IMR-90 (cell line): ENCODE measurements around the gene NFASC. TPM values are rescaled to one million over a fixed set of nuclear protein-coding genes. Genes with fewer than 3 reads are reported as not detected.

ENCODE experiments used
- ATAC-seq: fragments of 200-7000 bp; cut with Tn5 transposase; 2 replicates; pipeline ENCODE4 v1.9.1; 2020; ENCODE audit warnings: low read depth, mild to moderate bottlenecking, moderate library complexity
- BruUV-seq: library from RNA; stranded (reverse); fragments of 400-500 nt; replicated peaks from 2 replicates; lab custom pipeline; 2021; lab: Mats Ljungman, UMichigan
- CTCF ChIA-PET: fragments of 300-600 bp; formaldehyde crosslinking; extraction: SDS; loops from one replicate; lab custom pipeline; 2021; ENCODE audit warnings: antibody characterized with exemption; lab: Yijun Ruan, JAX
- POLR2A ChIA-PET: fragments of 300-600 bp; sonication (Branson Sonifier 250); formaldehyde crosslinking; loops from one replicate; lab custom pipeline; 2022; ENCODE audit warnings: antibody characterized with exemption; ENCODE audit not compliant: unreplicated experiment; lab: Charles Lee
- DNase-seq: peaks from one replicate; pipeline ENCODE4 v3.0.0; 2013
- H2AFZ ChIP-seq: replicated peaks from 2 replicates; pipeline ENCODE3; 2013; ENCODE audit warnings: low read length, mild to moderate bottlenecking; ENCODE audit not compliant: poor library complexity
- H2AK5ac ChIP-seq: 2 replicates; pipeline ENCODE4 v1.6.1; 2013; ENCODE audit warnings: low read depth, low read length, inconsistent platforms
- H2AK9ac ChIP-seq: replicated peaks from 2 replicates; pipeline ENCODE3; 2013; ENCODE audit warnings: mild to moderate bottlenecking, low read depth, low read length, moderate library complexity; ENCODE audit not compliant: poor library complexity
- H2BK120ac ChIP-seq: 2 replicates; pipeline ENCODE4 v1.6.1; 2013; ENCODE audit warnings: low read depth, low read length, inconsistent platforms
- H2BK15ac ChIP-seq: 3 replicates; pipeline ENCODE4 v1.6.1; 2013; ENCODE audit warnings: low read depth, low read length, inconsistent platforms
- H2BK20ac ChIP-seq: 2 replicates; pipeline ENCODE4 v1.6.1; 2013; ENCODE audit warnings: low read depth, mild to moderate bottlenecking, inconsistent platforms, low read length, moderate library complexity
- H2BK5ac ChIP-seq: 2 replicates; pipeline ENCODE4 v1.6.1; 2013; ENCODE audit warnings: mild to moderate bottlenecking, low read depth, low read length, inconsistent platforms; ENCODE audit not compliant: poor library complexity, severe bottlenecking
- H3K14ac ChIP-seq: replicated peaks from 2 replicates; pipeline ENCODE4 v1.6.1; 2013; ENCODE audit warnings: low read depth, low read length, inconsistent platforms
- H3K18ac ChIP-seq: 2 replicates; pipeline ENCODE4 v1.6.1; 2013; ENCODE audit warnings: low read depth, low read length, control low read depth
- H3K23ac ChIP-seq: 2 replicates; pipeline ENCODE4 v1.6.1; 2013; ENCODE audit warnings: low read depth, low read length, inconsistent platforms
- H3K27ac ChIP-seq: 2 replicates; pipeline ENCODE4 v1.5.1; 2013; ENCODE audit warnings: mild to moderate bottlenecking, control low read depth, low read length; ENCODE audit not compliant: insufficient read depth
- H3K27me3 ChIP-seq: 2 replicates; pipeline ENCODE4 v1.6.1; 2013; ENCODE audit warnings: low read length; ENCODE audit not compliant: control insufficient read depth, insufficient read depth
- H3K36me3 ChIP-seq: 2 replicates; pipeline ENCODE4 v1.6.1; 2013; ENCODE audit warnings: low read length, mixed read lengths; ENCODE audit not compliant: control insufficient read depth, insufficient read depth
- H3K4ac ChIP-seq: 2 replicates; pipeline ENCODE4 v1.6.1; 2013; ENCODE audit warnings: low read depth, low read length, inconsistent platforms
- H3K4me1 ChIP-seq: 2 replicates; pipeline ENCODE4 v1.6.1; 2013; ENCODE audit warnings: low read length, mixed read lengths; ENCODE audit not compliant: control insufficient read depth, insufficient read depth
- H3K4me2 ChIP-seq: 2 replicates; pipeline ENCODE4 v1.6.1; 2013; ENCODE audit warnings: low read depth, mild to moderate bottlenecking, control low read depth, low read length, moderate library complexity
- H3K4me3 ChIP-seq: 2 replicates; pipeline ENCODE4 v1.5.1; 2013; ENCODE audit warnings: low read depth, mild to moderate bottlenecking, control low read depth, low read length, moderate library complexity; ENCODE audit not compliant: insufficient read depth
- H3K56ac ChIP-seq: 2 replicates; pipeline ENCODE4 v1.6.1; 2013; ENCODE audit warnings: low read length, inconsistent platforms; ENCODE audit not compliant: insufficient read depth; ENCODE audit errors: extremely low read depth
- H3K79me1 ChIP-seq, 2 experiments: 2 replicates each; pipeline ENCODE4 v1.6.1; 2013; ENCODE audit warnings: low read length in 2 of 2, inconsistent platforms in 1 of 2, low read depth in 1 of 2
- H3K9ac ChIP-seq: 2 replicates; pipeline ENCODE4 v1.6.1; 2013; ENCODE audit warnings: low read depth, low read length, control low read depth
- H3K9me1 ChIP-seq: 2 replicates; pipeline ENCODE4 v1.6.1; 2013; ENCODE audit warnings: low read length, inconsistent platforms; ENCODE audit not compliant: insufficient read depth
- H3K9me3 ChIP-seq: 2 replicates; pipeline ENCODE4 v1.6.1; 2013; ENCODE audit warnings: low read length; ENCODE audit not compliant: control insufficient read depth, insufficient read depth
- H4K20me1 ChIP-seq: 2 replicates; pipeline ENCODE4 v1.6.1; 2013; ENCODE audit warnings: low read length, inconsistent platforms; ENCODE audit not compliant: insufficient read depth
- H4K5ac ChIP-seq: 2 replicates; pipeline ENCODE4 v1.6.1; 2013; ENCODE audit warnings: mild to moderate bottlenecking, low read depth, low read length, control low read depth
- H4K8ac ChIP-seq, 2 experiments: 2 replicates each; pipeline ENCODE4 v1.6.1; 2013; ENCODE audit warnings: low read depth in 2 of 2, low read length in 2 of 2, control low read depth in 1 of 2, inconsistent platforms in 1 of 2
- H4K91ac ChIP-seq: 2 replicates; pipeline ENCODE4 v1.6.1; 2013; ENCODE audit warnings: low read depth, low read length, inconsistent platforms; ENCODE audit not compliant: insufficient read depth
- CHD1 ChIP-seq: IDR thresholded peaks from 2 replicates; pipeline ENCODE4 v1.6.1; 2012; ENCODE audit warnings: low read depth, low read length, improper control_type of control experiment
- MAZ ChIP-seq: IDR thresholded peaks from 2 replicates; pipeline ENCODE4 v1.6.1; 2012; ENCODE audit warnings: low read depth, mild to moderate bottlenecking, low read length, improper control_type of control experiment, moderate library complexity, borderline replicate concordance
- WGBS, 2 experiments: methylation state at CpG; one replicate each; pipeline versions ENCODE4 v1.1.5 to v1.1.7; 2013; ENCODE audit warnings: missing lambda C conversion rate in 2 of 2; ENCODE audit not compliant: insufficient read length in 1 of 2; ENCODE audit errors: extremely low coverage in 2 of 2; 5-methylcytosine and 5-hydroxymethylcytosine counted together
- dilution Hi-C: fragments of 300-500 bp; cut with HindIII; formaldehyde crosslinking; loops from one replicate; pipeline ENCODE4 v1.14.3; 2018; ENCODE audit warnings: low sequenced_read_pairs; ENCODE audit not compliant: unreplicated experiment
- in situ Hi-C: fragments of 300-500 bp; cut with MboI; formaldehyde crosslinking; loops from 3 replicates; pipeline ENCODE4 v1.14.3; 2019; ENCODE audit warnings: low sequenced_read_pairs, inconsistent platforms, mixed read lengths
- intact Hi-C: fragments of 100-400 bp; cut with micrococcal nuclease; formaldehyde crosslinking; loops from 2 replicates; pipeline ENCODE4 v1.10.0; 2022
- polyA plus RNA-seq, 3 experiments: library from polyadenylated mRNA; depleted of rRNA; stranded (reverse); fragments of >200 nt; gene quantifications; 2 replicates each; pipeline ENCODE4 v1.2.3, GENCODE V29; 2012; ENCODE audit warnings: low replicate concordance in 1 of 3
- total RNA-seq: library from RNA; depleted of rRNA; stranded (reverse); fragments of >200 nt; gene quantifications from 2 replicates; pipeline ENCODE4 v1.2.3, GENCODE V29; 2012
- TF ChIP-seq, protein P1 (sequence below): fragments of 150-350 bp; IDR thresholded peaks from 2 replicates; pipeline ENCODE4 v1.6.1; 2016; ENCODE audit warnings: low read depth, mild to moderate bottlenecking, low read length, moderate library complexity, borderline replicate concordance

The NFASC gene
- total and polyA plus RNA-seq, 2 of the 4 experiments (the other 2 are of a cell fraction), result 0.18 to 0.79 TPM

DNA sequence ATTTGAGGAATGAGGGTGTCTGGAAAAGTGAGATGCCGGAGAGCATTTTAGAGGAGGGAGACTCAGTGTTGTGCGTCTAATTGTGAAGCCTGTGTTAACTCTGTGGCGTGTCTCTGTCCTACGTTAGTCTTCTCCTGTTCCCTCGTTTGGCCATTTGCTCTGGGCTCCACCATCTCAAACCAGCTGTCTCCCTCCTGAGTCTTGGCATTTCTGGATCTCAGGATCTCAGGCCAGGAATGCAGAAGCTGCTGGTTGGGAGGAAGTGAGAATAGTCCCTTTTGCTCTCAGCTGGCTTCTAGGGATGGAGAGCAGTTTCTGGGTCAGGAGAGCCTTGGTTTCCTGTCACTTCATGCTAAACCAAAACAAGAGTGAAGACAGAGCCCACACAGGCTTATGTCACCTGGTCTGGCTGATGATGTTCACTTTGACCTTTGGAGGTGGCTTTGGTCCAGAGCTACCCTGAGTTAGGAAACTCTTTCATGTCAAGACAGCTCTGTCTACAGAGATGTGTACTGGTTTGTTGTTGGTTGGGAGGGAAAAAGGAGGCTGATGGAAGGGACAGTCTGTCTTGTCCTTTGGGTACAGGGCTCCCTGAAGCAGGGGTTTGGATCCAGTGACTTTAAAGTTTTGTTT, 859 bp downstream of the NFASC start:
- H3K79me1 ChIP-seq, result no peaks in the 10 kb centered on the region
- no peak overlapping the region for H4K5ac ChIP-seq
- in situ Hi-C loops, result no loop called here
- dilution Hi-C loops, result no loop called here
- H3K27me3 ChIP-seq, result peaks cover 2% of the 10 kb centered on the region; the same call in 1 of the 2 replicates
- H3K23ac ChIP-seq, result no peak overlapping the region
- no peak overlapping the region for H3K4me2 ChIP-seq
- DNase-seq, result no peak
- no peak overlapping the region for H3K14ac ChIP-seq
- H2AK9ac ChIP-seq, result no peak overlapping the region
- BruUV-seq, result no TSS peak
- H4K91ac ChIP-seq, result no peak overlapping the region
- no peak overlapping the region for H2AFZ ChIP-seq
- no peak overlapping the region for H2AK5ac ChIP-seq
- 77% methylated on average over 4 of the region's 5 CpGs; no CpG with 5 or more reads in 1 of the 2 experiments for WGBS, 2 experiments
- H4K8ac ChIP-seq, result no peak overlapping the region
- H2BK5ac ChIP-seq, result no peak overlapping the region
- H4K20me1 ChIP-seq, result no peaks in the 10 kb centered on the region; the same call in 1 of the 2 replicates
- no peak overlapping the region for H3K9ac ChIP-seq
- TF ChIP-seq, protein P1, sequence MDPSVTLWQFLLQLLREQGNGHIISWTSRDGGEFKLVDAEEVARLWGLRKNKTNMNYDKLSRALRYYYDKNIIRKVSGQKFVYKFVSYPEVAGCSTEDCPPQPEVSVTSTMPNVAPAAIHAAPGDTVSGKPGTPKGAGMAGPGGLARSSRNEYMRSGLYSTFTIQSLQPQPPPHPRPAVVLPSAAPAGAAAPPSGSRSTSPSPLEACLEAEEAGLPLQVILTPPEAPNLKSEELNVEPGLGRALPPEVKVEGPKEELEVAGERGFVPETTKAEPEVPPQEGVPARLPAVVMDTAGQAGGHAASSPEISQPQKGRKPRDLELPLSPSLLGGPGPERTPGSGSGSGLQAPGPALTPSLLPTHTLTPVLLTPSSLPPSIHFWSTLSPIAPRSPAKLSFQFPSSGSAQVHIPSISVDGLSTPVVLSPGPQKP, result no peak
- TF ChIP-seq MAZ (no peak), CHD1 (no peak)
- ChIA-PET CTCF (interaction anchor here (1.6 kb wide), 1 partner anchor 65 kb away, joined by 3 read pairs; no protein-coding TSS in a partner anchor), POLR2A (no interaction called here)
- ATAC-seq, result no peak
- no peak overlapping the region for H3K4me3 ChIP-seq
- no peak overlapping the region for H3K4ac ChIP-seq
- intact Hi-C loops, result no loop called here
- H3K36me3 ChIP-seq, result no peaks in the 10 kb centered on the region
- H3K27ac ChIP-seq, result no peak overlapping the region
- H2BK120ac ChIP-seq, result no peak overlapping the region
- H2BK20ac ChIP-seq, result no peak overlapping the region
- no peaks in the 10 kb centered on the region for H3K9me1 ChIP-seq
- no peak overlapping the region for H2BK15ac ChIP-seq
- no peaks in the 10 kb centered on the region for H3K4me1 ChIP-seq
- H3K9me3 ChIP-seq, result no peaks in the 10 kb centered on the region
- H3K56ac ChIP-seq, result no peak overlapping the region
- no peak overlapping the region for H3K18ac ChIP-seq
